Prostate gland (tissue), 2 donors: ENCODE results near the gene TBX4.

ENCODE experiments used
- CTCF ChIP-seq, 4 experiments: fragments of 200-600 bp in 2 of 4; fragments of 450-650 bp in 2 of 4; sonication (generic) in 2 of 4; IDR thresholded peaks; 1 replicate in 3 of 4; 2 replicates in 1 of 4; pipeline ENCODE4 v1.5.1; 2016 to 2019; ENCODE audit warnings: antibody characterized with exemption in 4 of 4, mild to moderate bottlenecking in 2 of 4, moderate library complexity in 2 of 4
- POLR2A ChIP-seq: fragments of 450-650 bp; IDR thresholded peaks from one replicate; pipeline ENCODE4 v1.6.1; 2016; ENCODE audit warnings: antibody characterized with exemption, mild to moderate bottlenecking
- POLR2AphosphoS5 ChIP-seq: sonication (generic); formaldehyde crosslinking; IDR thresholded peaks from one replicate; pipeline ENCODE4 v1.6.1; 2017; ENCODE audit warnings: antibody characterized with exemption

GRCh38 chr17:61456061-61456681, 3.9 kb downstream of the TBX4 start:
- TF ChIP-seq POLR2A (no peak), CTCF (IDR thresholded peaks at IDR 0.05) (no peak), POLR2AphosphoS5 (no peak)
